Left lung (tissue), 10 donors: Measurements from ENCODE around the gene CDSN. TPM values are rescaled to one million over a fixed set of nuclear protein-coding genes. Genes with fewer than 3 reads are reported as not detected.

Source experiments
- ATAC-seq: fragments of 200-7000 bp; cut with Tn5 transposase; one replicate; pipeline ENCODE4 v1.9.1; 2020; ENCODE audit warnings: moderate library complexity
- DNase-seq, 4 donors: peaks; one replicate each; pipeline ENCODE4 v3.0.0-alpha.2; 2013 to 2020
- H3K27ac ChIP-seq, 2 donors: fragments of 200-600 bp; sonication (generic) in 1 of 2; one replicate each; pipeline versions ENCODE4 v1.5.0 to v1.8.0; 2020 to 2021
- H3K27me3 ChIP-seq, 2 donors: fragments of 200-600 bp; sonication (generic) in 1 of 2; one replicate each; pipeline versions ENCODE4 v1.5.0 to v1.8.0; 2020 to 2021
- H3K36me3 ChIP-seq, 2 donors: fragments of 200-600 bp; sonication (generic) in 1 of 2; one replicate each; pipeline versions ENCODE4 v1.5.0 to v1.8.0; 2020 to 2021
- H3K4me1 ChIP-seq, 2 donors: fragments of 200-600 bp; one replicate each; pipeline ENCODE4 v1.8.0; 2021
- H3K4me3 ChIP-seq, 2 donors: fragments of 200-600 bp; sonication (generic) in 1 of 2; one replicate each; pipeline versions ENCODE4 v1.5.0 to v1.8.0; 2020 to 2021; ENCODE audit warnings: mild to moderate bottlenecking in 1 of 2
- H3K9me3 ChIP-seq, 2 donors: fragments of 200-600 bp; sonication (generic) in 1 of 2; one replicate each; pipeline versions ENCODE4 v1.5.0 to v1.8.0; 2020 to 2021
- CTCF ChIP-seq, 2 donors: fragments of 200-600 bp; sonication (generic) in 1 of 2; IDR thresholded peaks; one replicate each; pipeline versions ENCODE4 v1.5.0 to v1.8.0; 2021; ENCODE audit warnings: antibody characterized with exemption in 2 of 2
- intact Hi-C, 2 donors: fragments of 100-400 bp; cut with DNase I; formaldehyde crosslinking; loops; one replicate each; pipeline versions ENCODE4 v1.11.2 to v1.14.2; 2022
- polyA plus RNA-seq, 6 donors: library from polyadenylated mRNA; unstranded; fragments of 120-200 nt; gene quantifications; one replicate each; pipeline ENCODE4 v1.2.1, GENCODE V29; 2013; ENCODE audit not compliant: insufficient read length in 6 of 6
- total RNA-seq, 2 donors: library from RNA; stranded (reverse); fragmentation: NEBNext Ultra II Directional; extraction: Animal tissue kit (Norgen Biotek cat#: 25700); gene quantifications; one replicate each; pipeline ENCODE4 v1.2.1, GENCODE V29; 2021
- donor health status: DM: no; HTN: yes; CAD: no.
- donor health status: DM: no; HTN: no; CAD: no.

The CDSN gene
- total and polyA plus RNA-seq, 8 donors = 0.13 to 0.61 TPM; not detected in 6

GRCh38 chr6:31096656-31097055 lies 23.6 kb downstream of the CDSN start:
- no peaks in the 10 kb centered on the region for H3K27me3 ChIP-seq
- DNase-seq (no peak), ATAC-seq (no peak)
- H3K27ac ChIP-seq = no peak overlapping the region
- H3K4me3 ChIP-seq = no peak overlapping the region
- TF ChIP-seq CTCF (IDR thresholded peaks at IDR 0.05) = no peak
- H3K36me3 ChIP-seq = no peaks in the 10 kb centered on the region
- intact Hi-C loops = no loop called here
- no peaks in the 10 kb centered on the region for H3K9me3 ChIP-seq
- H3K4me1 ChIP-seq = peaks cover 0 to 14% of the 10 kb centered on the region in 2 donors

GRCh38 chr6:31096215-31096614 lies 24.0 kb downstream of the CDSN start:
- no peaks in the 10 kb centered on the region for H3K27me3 ChIP-seq
- DNase-seq (no peak), ATAC-seq (no peak)
- intact Hi-C loops = no loop called here
- peaks cover 0 to 14% of the 10 kb centered on the region in 2 donors for H3K4me1 ChIP-seq
- H3K4me3 ChIP-seq = no peak overlapping the region
- no peak for TF ChIP-seq CTCF (IDR thresholded peaks at IDR 0.05)
- no peaks in the 10 kb centered on the region for H3K36me3 ChIP-seq
- H3K9me3 ChIP-seq = no peaks in the 10 kb centered on the region
- H3K27ac ChIP-seq = no peak overlapping the region

GRCh38 chr6:31094389-31094881 lies 25.8 kb downstream of the CDSN start:
- Histone ChIP-seq H3K4me3 (no peak overlapping the region), H3K9me3 (no peaks in the 10 kb centered on the region), H3K4me1 (peaks cover 0 to 14% of the 10 kb centered on the region in 2 donors), H3K27me3 (no peaks in the 10 kb centered on the region), H3K27ac (peak overlapping the region in 1 of 2 donors; percentile 43), H3K36me3 (no peaks in the 10 kb centered on the region)
- TF ChIP-seq CTCF (IDR thresholded peaks at IDR 0.05) = no peak
- no peak for DNase-seq
- intact Hi-C loops = no loop called here
- ATAC-seq = peak; percentile 35

- Histone ChIP-seq H3K4me3 (no peak overlapping the region), H3K27me3 (no peaks in the 10 kb centered on the region), H3K4me1 (peaks cover 0 to 14% of the 10 kb centered on the region in 2 donors), H3K27ac (no peak overlapping the region), H3K9me3 (no peaks in the 10 kb centered on the region), H3K36me3 (no peaks in the 10 kb centered on the region)
- intact Hi-C loops = no loop called here
- ATAC-seq (no peak), DNase-seq (no peak)
- no peak for TF ChIP-seq CTCF (IDR thresholded peaks at IDR 0.05)
These were observed 27.3 kb downstream of the CDSN start for GRCh38 chr6:31092769-31093505.

- H3K27ac ChIP-seq = no peak overlapping the region
- TF ChIP-seq CTCF (IDR thresholded peaks at IDR 0.05) = no peak
- ATAC-seq (no peak), DNase-seq (no peak)
- H3K36me3 ChIP-seq = no peaks in the 10 kb centered on the region
- H3K9me3 ChIP-seq = no peaks in the 10 kb centered on the region
- H3K4me1 ChIP-seq = peaks cover 1 to 20% of the 10 kb centered on the region in 2 donors
- no peaks in the 10 kb centered on the region for H3K27me3 ChIP-seq
- no peak overlapping the region for H3K4me3 ChIP-seq
- intact Hi-C loops = no loop called here
These were observed 28.0 kb downstream of the CDSN start for GRCh38 chr6:31092238-31092637.
